ENCODE results near the gene ARID1B. TPM values are rescaled to one million over a fixed set of nuclear protein-coding genes. Genes with fewer than 3 reads are reported as not detected.

Gene ARID1B
- total RNA-seq, 1 donor from 2014 or later = 47.3 TPM

- DNase-seq (ENCODE audit: low read depth) = no peak
- Histone ChIP-seq H3K36me3 (ENCODE audit: control insufficient read depth, insufficient read depth, low read length) (no peaks in the 10 kb centered on the region), H3K4me3 (ENCODE audit: low read depth, low read length) (no peak overlapping the region), H3K27me3 (ENCODE audit: control insufficient read depth, insufficient read depth, low read length) (no peaks in the 10 kb centered on the region)
- TF ChIP-seq CTCF (IDR thresholded peaks at IDR 0.05; ENCODE audit: insufficient read depth, low read length, poor library complexity, severe bottlenecking) = no peak
These were observed 76.6 kb downstream of the ARID1B start for GRCh38 chr6:156853733-156854132.

- no peak for TF ChIP-seq CTCF (IDR thresholded peaks at IDR 0.05; ENCODE audit: insufficient read depth, low read length, poor library complexity, severe bottlenecking)
- no peak for DNase-seq (ENCODE audit: low read depth)
- Histone ChIP-seq H3K36me3 (ENCODE audit: control insufficient read depth, insufficient read depth, low read length) (no peaks in the 10 kb centered on the region), H3K4me3 (ENCODE audit: low read depth, low read length) (no peak overlapping the region), H3K27me3 (ENCODE audit: control insufficient read depth, insufficient read depth, low read length) (no peaks in the 10 kb centered on the region)
These were observed 77.4 kb downstream of the ARID1B start for GRCh38 chr6:156854466-156855161.

- no peaks in the 10 kb centered on the region for H3K36me3 ChIP-seq (ENCODE audit: control insufficient read depth, insufficient read depth, low read length)
- no peak for DNase-seq (ENCODE audit: low read depth)
- no peaks in the 10 kb centered on the region for H3K27me3 ChIP-seq (ENCODE audit: control insufficient read depth, insufficient read depth, low read length)
- H3K4me3 ChIP-seq (ENCODE audit: low read depth, low read length) = no peak overlapping the region
- TF ChIP-seq CTCF (IDR thresholded peaks at IDR 0.05; ENCODE audit: insufficient read depth, low read length, poor library complexity, severe bottlenecking) = no peak
These were observed 80.4 kb downstream of the ARID1B start for GRCh38 chr6:156857573-156857972.

- Histone ChIP-seq H3K36me3 (ENCODE audit: control insufficient read depth, insufficient read depth, low read length) (no peaks in the 10 kb centered on the region), H3K4me3 (ENCODE audit: low read depth, low read length) (no peak overlapping the region), H3K27me3 (ENCODE audit: control insufficient read depth, insufficient read depth, low read length) (no peaks in the 10 kb centered on the region)
- TF ChIP-seq CTCF (IDR thresholded peaks at IDR 0.05; ENCODE audit: insufficient read depth, low read length, poor library complexity, severe bottlenecking) = no peak
- DNase-seq (ENCODE audit: low read depth) = no peak
These were observed 82.5 kb downstream of the ARID1B start for GRCh38 chr6:156859686-156860085.

- no peak for DNase-seq (ENCODE audit: low read depth)
- Histone ChIP-seq H3K4me3 (ENCODE audit: low read depth, low read length) (no peak overlapping the region), H3K36me3 (ENCODE audit: control insufficient read depth, insufficient read depth, low read length) (no peaks in the 10 kb centered on the region), H3K27me3 (ENCODE audit: control insufficient read depth, insufficient read depth, low read length) (no peaks in the 10 kb centered on the region)
- TF ChIP-seq CTCF (IDR thresholded peaks at IDR 0.05; ENCODE audit: insufficient read depth, low read length, poor library complexity, severe bottlenecking) = no peak
These were observed 85.5 kb downstream of the ARID1B start for GRCh38 chr6:156862711-156863110.

GRCh38 chr6:156863504-156863903, 86.3 kb downstream of the ARID1B start:
- no peak for TF ChIP-seq CTCF (IDR thresholded peaks at IDR 0.05; ENCODE audit: insufficient read depth, low read length, poor library complexity, severe bottlenecking)
- Histone ChIP-seq H3K4me3 (ENCODE audit: low read depth, low read length) (no peak overlapping the region), H3K36me3 (ENCODE audit: control insufficient read depth, insufficient read depth, low read length) (no peaks in the 10 kb centered on the region), H3K27me3 (ENCODE audit: control insufficient read depth, insufficient read depth, low read length) (no peaks in the 10 kb centered on the region)
- no peak for DNase-seq (ENCODE audit: low read depth)
